ELF-1 (cell line): ENCODE measurements around the gene SGCG.

Experiments
- DNase-seq: peaks from one replicate; pipeline ENCODE4 v3.0.0-alpha.2; 2016; ENCODE audit warnings: low read depth, low spot score

Gene SGCG

DNA sequence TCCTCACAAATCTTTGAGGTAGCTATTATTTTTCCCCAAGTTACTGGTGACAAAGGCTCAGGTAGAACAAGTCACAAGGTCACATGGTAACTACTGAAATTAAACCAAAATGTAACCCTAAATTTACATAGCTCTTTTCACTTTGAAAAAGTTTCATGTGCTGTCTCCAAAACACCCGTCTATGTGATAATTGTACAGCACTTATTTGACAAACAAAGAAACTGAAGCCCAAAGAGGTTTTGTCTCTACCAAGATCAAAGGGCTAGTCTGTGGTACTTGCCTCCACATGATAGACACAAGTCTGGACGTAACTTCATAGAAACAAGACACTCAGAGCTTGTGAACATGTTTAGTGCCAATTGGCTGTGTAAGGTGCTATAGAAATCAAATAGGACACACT, 144.4 kb downstream of the SGCG start:
- DNase-seq, result no peak

GRCh38 chr13:23330356-23330755, 149.6 kb downstream of the SGCG start:
- DNase-seq, result no peak

GRCh38 chr13:23339225-23339624, 158.4 kb downstream of the SGCG start:
- no peak for DNase-seq

- no peak for DNase-seq
Measured at GRCh38 chr13:23344931-23345595, 164.3 kb downstream of the SGCG start.

- no peak for DNase-seq
Measured at GRCh38 chr13:23347601-23348000, 166.8 kb downstream of the SGCG start.

DNA sequence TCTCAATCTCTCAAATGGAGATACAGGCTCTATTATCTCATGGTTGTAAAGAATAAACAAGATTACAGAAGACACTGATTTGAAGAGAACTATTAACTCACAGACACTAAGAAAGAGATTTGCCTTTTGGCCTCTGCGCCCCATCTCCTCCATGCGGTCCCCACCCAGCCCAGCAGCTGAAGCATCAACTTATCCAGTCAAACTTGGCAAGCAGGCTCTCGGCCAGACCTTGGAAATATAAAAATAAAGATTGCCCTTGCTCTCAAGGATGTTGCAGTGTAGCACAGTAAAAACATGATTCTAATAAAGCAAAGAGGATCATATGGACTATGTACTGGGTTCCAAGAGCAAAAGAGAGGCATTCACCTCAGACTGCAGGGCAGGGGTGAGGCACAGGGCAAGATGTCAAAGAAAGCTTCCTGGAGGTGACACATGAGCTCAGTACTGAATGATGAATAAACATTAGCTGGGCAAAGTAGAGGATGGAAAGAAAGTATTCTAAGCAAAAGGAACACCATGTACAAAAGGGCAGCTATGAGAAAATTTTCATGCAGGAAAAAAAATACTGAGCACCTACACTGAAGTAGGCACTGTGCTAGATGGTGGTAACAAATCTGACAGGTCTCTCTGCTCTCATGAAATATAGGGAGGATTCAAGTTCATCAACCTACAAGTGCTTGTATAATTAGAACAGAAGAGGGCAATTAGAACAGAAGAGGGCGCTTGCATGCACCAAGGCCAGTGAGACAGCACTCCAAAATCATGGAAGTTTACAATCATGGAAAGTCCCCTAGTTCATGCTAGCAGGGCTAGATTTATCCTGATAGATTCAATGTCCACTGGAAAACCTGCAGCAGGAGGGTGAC, 167.7 kb downstream of the SGCG start:
- DNase-seq, result no peak

GRCh38 chr13:23349161-23349897, 168.6 kb downstream of the SGCG start:
- no peak for DNase-seq

- no peak for DNase-seq
Measured at GRCh38 chr13:23350009-23350408, 169.2 kb downstream of the SGCG start.

DNA sequence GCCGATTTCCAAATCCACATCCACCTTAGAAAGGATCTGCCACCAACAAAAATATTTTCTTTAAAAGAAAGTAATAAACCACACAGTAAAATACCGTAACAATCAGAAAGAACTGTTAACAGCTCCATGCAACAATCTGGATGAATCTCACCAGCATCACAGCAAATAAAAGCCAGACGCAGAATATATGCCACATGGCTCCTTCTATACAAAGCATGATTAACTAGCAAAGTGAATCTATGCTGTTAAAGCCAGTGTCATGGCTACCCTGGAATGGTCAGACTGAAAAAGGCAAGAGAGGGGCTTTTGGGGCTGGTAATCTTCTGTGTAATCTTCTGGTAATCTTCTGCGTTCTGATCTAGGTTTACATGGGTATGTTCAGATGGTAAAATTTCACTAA, 171.4 kb downstream of the SGCG start:
- DNase-seq, result no peak

GRCh38 chr13:23354520-23354919, 173.7 kb downstream of the SGCG start:
- DNase-seq, result no peak

GRCh38 chr13:23356368-23356767, 175.6 kb downstream of the SGCG start:
- no peak for DNase-seq

GRCh38 chr13:23357349-23357748, 176.6 kb downstream of the SGCG start:
- DNase-seq, result no peak

DNA sequence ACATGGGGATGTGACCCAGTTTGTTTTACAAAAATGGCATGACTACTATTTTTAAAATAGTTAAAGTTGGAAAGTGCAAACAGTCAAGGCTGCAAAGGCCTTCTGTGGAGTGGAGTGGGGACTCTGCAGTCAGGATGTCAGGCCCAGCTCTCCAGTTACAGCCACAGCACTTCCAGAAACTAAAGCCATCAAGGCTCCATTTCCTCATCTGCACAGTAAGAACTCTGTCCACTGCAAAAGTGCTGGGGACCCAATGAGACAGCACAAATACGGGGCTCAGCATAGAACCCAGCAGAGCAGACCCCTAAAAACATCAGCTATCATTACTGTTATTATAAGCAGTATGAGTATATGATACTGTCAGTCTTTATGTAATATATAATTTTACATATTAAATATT, 179.1 kb downstream of the SGCG start:
- DNase-seq, result no peak

DNA sequence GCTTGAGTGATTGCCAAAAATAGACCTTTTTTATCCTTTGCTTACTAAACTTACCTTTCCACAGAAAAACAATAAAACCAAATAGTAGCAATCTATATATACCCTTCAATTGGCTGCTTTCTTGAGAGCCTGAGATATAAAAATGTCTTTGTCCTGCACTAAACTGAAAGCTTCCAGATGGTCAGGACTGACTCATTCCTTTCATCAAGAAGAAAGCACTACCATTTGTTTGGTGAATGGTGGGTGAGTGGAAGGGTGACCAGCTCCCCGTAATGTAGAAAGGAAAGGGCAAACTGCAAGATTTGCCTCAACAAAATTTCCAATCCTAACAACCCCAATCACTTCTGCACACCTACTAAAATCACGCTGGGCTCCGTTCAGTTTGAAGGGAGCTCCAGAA, 184.9 kb downstream of the SGCG start:
- DNase-seq, result no peak

GRCh38 chr13:23367907-23368306, 187.1 kb downstream of the SGCG start:
- DNase-seq, result no peak

DNA sequence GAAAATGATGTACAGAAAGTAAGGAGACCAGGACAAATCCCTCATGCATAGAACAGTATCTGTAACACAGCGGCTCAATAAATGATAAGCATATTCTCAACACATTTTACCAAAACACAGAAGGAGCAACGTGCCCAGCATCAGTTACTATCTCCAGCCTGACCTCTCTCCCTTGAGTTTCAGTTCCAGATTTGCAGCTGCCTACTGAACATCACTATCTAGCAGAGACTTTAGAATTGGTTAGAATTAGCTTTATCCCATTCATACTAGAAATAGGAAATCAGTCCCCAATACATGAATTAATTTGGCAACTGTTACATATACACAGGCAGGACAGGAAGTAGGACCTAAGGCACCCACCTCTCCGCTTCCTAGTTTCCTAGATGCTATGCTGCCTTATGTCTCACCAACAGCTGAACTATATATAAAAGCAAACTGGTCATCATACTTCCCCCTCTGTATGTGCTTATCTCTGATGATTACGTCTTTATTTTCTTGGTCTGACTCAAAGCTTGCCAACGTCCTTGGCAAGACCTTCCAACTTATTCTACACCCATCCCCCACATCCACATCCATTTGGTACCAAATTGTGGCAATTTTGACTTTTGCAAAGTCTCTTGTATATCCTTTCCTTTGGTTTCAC, 191.6 kb downstream of the SGCG start:
- no peak for DNase-seq
